ENCODE measurements around the gene RPL29. TPM values are rescaled to one million over a fixed set of nuclear protein-coding genes. Genes with fewer than 3 reads are reported as not detected.
"Not testable (repeated sequence)": the region's sequence is repeated elsewhere in the genome, so short reads cannot be mapped to it uniquely, and the experiment has no call there.

RPL29 gene
- total RNA-seq, 1 donor from 2014 or later, result 872 TPM

- Histone ChIP-seq H3K27ac (ENCODE audit: low read depth, low read length) (no peak overlapping the region), H2AFZ (ENCODE audit: low read depth, low read length) (no peak overlapping the region), H4K20me1 (ENCODE audit: insufficient read depth, low read length) (no peaks in the 10 kb centered on the region), H3K27me3 (ENCODE audit: insufficient read depth, low read length) (no peaks in the 10 kb centered on the region), H3K79me2 (ENCODE audit: insufficient read depth, low read length) (no peaks in the 10 kb centered on the region), H3K36me3 (ENCODE audit: insufficient read depth, low read length) (no peaks in the 10 kb centered on the region), H3K4me2 (ENCODE audit: low read length) (no peak overlapping the region), H3K9ac (ENCODE audit: low read length) (no peak overlapping the region), H3K4me1 (ENCODE audit: insufficient read depth, low read length) (peaks cover 8% of the 10 kb centered on the region), H3K9me3 (ENCODE audit: insufficient read depth, low read depth, low read length) (peaks cover 3% of the 10 kb centered on the region), H3K4me3 (ENCODE audit: insufficient read depth, low read depth, low read length) (no peak overlapping the region)
- Mint-ChIP-seq H3K27ac (ENCODE audit: unreplicated experiment) (no peak overlapping the region), H3K27me3 (ENCODE audit: low read depth, unreplicated experiment) (peaks cover 23% of the 10 kb centered on the region), H3K4me3 (ENCODE audit: unreplicated experiment) (no peak overlapping the region), H3K36me3 (ENCODE audit: low read depth, unreplicated experiment) (peaks cover 2% of the 10 kb centered on the region), H3K9me3 (ENCODE audit: unreplicated experiment) (peaks cover 11% of the 10 kb centered on the region), H3K4me1 (ENCODE audit: low read depth, unreplicated experiment) (peaks cover 2% of the 10 kb centered on the region)
- FAIRE-seq (no peak), DNase-seq (ENCODE audit: low read depth) (no peak)
- TF ChIP-seq CTCF (IDR thresholded peaks at IDR 0.05; ENCODE audit: insufficient read depth, low read depth, low read length), result no peak
Observed at GRCh38 chr3:52036222-52036694, 40.6 kb upstream of the RPL29 start.

DNA sequence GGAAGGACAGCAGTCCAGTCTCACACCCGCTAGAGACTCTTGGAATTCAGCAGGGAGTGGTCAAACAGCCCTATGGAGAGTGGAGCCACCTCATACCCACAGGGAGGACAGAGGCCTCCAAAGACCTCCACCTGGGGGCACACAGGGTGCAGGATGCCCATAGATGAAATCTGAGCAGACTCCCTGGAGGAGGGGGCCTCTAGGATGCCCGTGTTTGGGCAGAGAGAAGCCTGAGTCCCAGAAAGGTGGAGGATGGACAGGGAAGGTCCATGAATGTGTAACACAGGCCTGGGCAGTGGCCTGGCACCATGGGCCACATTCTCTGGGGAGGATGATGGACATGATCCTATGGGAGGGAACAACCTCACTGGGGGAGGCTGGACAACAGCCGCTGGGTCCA is 39.0 kb upstream of the RPL29 start:
- H3K27ac ChIP-seq (ENCODE audit: low read depth, low read length), result no peak overlapping the region
- Mint-ChIP-seq H3K27ac (ENCODE audit: unreplicated experiment) (no peak overlapping the region), H3K4me3 (ENCODE audit: unreplicated experiment) (no peak overlapping the region), H3K27me3 (ENCODE audit: low read depth, unreplicated experiment) (peaks cover 15% of the 10 kb centered on the region), H3K36me3 (ENCODE audit: low read depth, unreplicated experiment) (peaks cover 5% of the 10 kb centered on the region), H3K4me1 (ENCODE audit: low read depth, unreplicated experiment) (no peaks in the 10 kb centered on the region), H3K9me3 (ENCODE audit: unreplicated experiment) (peaks cover 17% of the 10 kb centered on the region)
- peaks cover 1% of the 10 kb centered on the region for H3K4me1 ChIP-seq (ENCODE audit: insufficient read depth, low read length)
- no peak overlapping the region for H2AFZ ChIP-seq (ENCODE audit: low read depth, low read length)
- H3K9me3 ChIP-seq (ENCODE audit: insufficient read depth, low read depth, low read length), result peaks cover 4% of the 10 kb centered on the region
- no peak overlapping the region for H3K4me2 ChIP-seq (ENCODE audit: low read length)
- no peaks in the 10 kb centered on the region for H3K27me3 ChIP-seq (ENCODE audit: insufficient read depth, low read length)
- no peak for DNase-seq (ENCODE audit: low read depth)
- no peak overlapping the region for H3K9ac ChIP-seq (ENCODE audit: low read length)
- TF ChIP-seq EZH2 (IDR thresholded peaks at IDR 0.05; ENCODE audit: insufficient read depth, low read length) (no peak), CTCF (IDR thresholded peaks at IDR 0.05; ENCODE audit: insufficient read depth, low read depth, low read length) (no peak)
- H3K79me2 ChIP-seq (ENCODE audit: insufficient read depth, low read length), result no peaks in the 10 kb centered on the region
- no peak for FAIRE-seq
- H3K36me3 ChIP-seq (ENCODE audit: insufficient read depth, low read length), result no peaks in the 10 kb centered on the region
- no peaks in the 10 kb centered on the region for H4K20me1 ChIP-seq (ENCODE audit: insufficient read depth, low read length)
- no peak overlapping the region for H3K4me3 ChIP-seq (ENCODE audit: insufficient read depth, low read depth, low read length)

GRCh38 chr3:52034212-52034611 is 38.5 kb upstream of the RPL29 start:
- H2AFZ ChIP-seq (ENCODE audit: low read depth, low read length), result no peak overlapping the region
- H3K4me3 ChIP-seq (ENCODE audit: insufficient read depth, low read depth, low read length), result no peak overlapping the region
- H3K36me3 ChIP-seq (ENCODE audit: insufficient read depth, low read length), result no peaks in the 10 kb centered on the region
- peaks cover 17% of the 10 kb centered on the region for H3K9me3 Mint-ChIP-seq (ENCODE audit: unreplicated experiment)
- H3K4me2 ChIP-seq (ENCODE audit: low read length), result no peak overlapping the region
- H3K27me3 Mint-ChIP-seq (ENCODE audit: low read depth, unreplicated experiment), result peaks cover 15% of the 10 kb centered on the region
- DNase-seq (ENCODE audit: low read depth), result no peak
- no peaks in the 10 kb centered on the region for H3K4me1 Mint-ChIP-seq (ENCODE audit: low read depth, unreplicated experiment)
- H3K4me1 ChIP-seq (ENCODE audit: insufficient read depth, low read length), result no peaks in the 10 kb centered on the region
- no peaks in the 10 kb centered on the region for H3K27me3 ChIP-seq (ENCODE audit: insufficient read depth, low read length)
- H3K27ac ChIP-seq (ENCODE audit: low read depth, low read length), result no peak overlapping the region
- no peaks in the 10 kb centered on the region for H4K20me1 ChIP-seq (ENCODE audit: insufficient read depth, low read length)
- peaks cover 5% of the 10 kb centered on the region for H3K36me3 Mint-ChIP-seq (ENCODE audit: low read depth, unreplicated experiment)
- FAIRE-seq, result no peak
- H3K9me3 ChIP-seq (ENCODE audit: insufficient read depth, low read depth, low read length), result peaks cover 4% of the 10 kb centered on the region
- no peak overlapping the region for H3K27ac Mint-ChIP-seq (ENCODE audit: unreplicated experiment)
- H3K4me3 Mint-ChIP-seq (ENCODE audit: unreplicated experiment), result no peak overlapping the region
- no peaks in the 10 kb centered on the region for H3K79me2 ChIP-seq (ENCODE audit: insufficient read depth, low read length)
- TF ChIP-seq CTCF (IDR thresholded peaks at IDR 0.05; ENCODE audit: insufficient read depth, low read depth, low read length) (no peak), EZH2 (IDR thresholded peaks at IDR 0.05; ENCODE audit: insufficient read depth, low read length) (no peak)
- no peak overlapping the region for H3K9ac ChIP-seq (ENCODE audit: low read length)

GRCh38 chr3:52033748-52034147 is 38.1 kb upstream of the RPL29 start:
- H2AFZ ChIP-seq (ENCODE audit: low read depth, low read length); H3K36me3 ChIP-seq (ENCODE audit: insufficient read depth, low read length); H3K27ac ChIP-seq (ENCODE audit: low read depth, low read length); DNase-seq (ENCODE audit: low read depth); H3K36me3 Mint-ChIP-seq (ENCODE audit: low read depth, unreplicated experiment); H3K79me2 ChIP-seq (ENCODE audit: insufficient read depth, low read length); H3K27ac Mint-ChIP-seq (ENCODE audit: unreplicated experiment); H3K4me3 ChIP-seq (ENCODE audit: insufficient read depth, low read depth, low read length); H3K4me3 Mint-ChIP-seq (ENCODE audit: unreplicated experiment); FAIRE-seq; H3K9me3 ChIP-seq (ENCODE audit: insufficient read depth, low read depth, low read length); H4K20me1 ChIP-seq (ENCODE audit: insufficient read depth, low read length); H3K9ac ChIP-seq (ENCODE audit: low read length); H3K4me1 Mint-ChIP-seq (ENCODE audit: low read depth, unreplicated experiment); H3K27me3 ChIP-seq (ENCODE audit: insufficient read depth, low read length); H3K4me2 ChIP-seq (ENCODE audit: low read length); H3K4me1 ChIP-seq (ENCODE audit: insufficient read depth, low read length): not testable (repeated sequence)
- peaks cover 15% of the 10 kb centered on the region for H3K27me3 Mint-ChIP-seq (ENCODE audit: low read depth, unreplicated experiment)
- peaks cover 17% of the 10 kb centered on the region for H3K9me3 Mint-ChIP-seq (ENCODE audit: unreplicated experiment)
